GM21360 (cell line): ENCODE data around the gene KLF4.

Experiments
- ATAC-seq: cut with Tn5 transposase; IDR thresholded peaks from one replicate; pipeline ENCODE4 v1.9.1; 2021; ENCODE audit warnings: mild to moderate bottlenecking, moderate library complexity; ENCODE audit not compliant: unreplicated experiment

Gene KLF4

DNA sequence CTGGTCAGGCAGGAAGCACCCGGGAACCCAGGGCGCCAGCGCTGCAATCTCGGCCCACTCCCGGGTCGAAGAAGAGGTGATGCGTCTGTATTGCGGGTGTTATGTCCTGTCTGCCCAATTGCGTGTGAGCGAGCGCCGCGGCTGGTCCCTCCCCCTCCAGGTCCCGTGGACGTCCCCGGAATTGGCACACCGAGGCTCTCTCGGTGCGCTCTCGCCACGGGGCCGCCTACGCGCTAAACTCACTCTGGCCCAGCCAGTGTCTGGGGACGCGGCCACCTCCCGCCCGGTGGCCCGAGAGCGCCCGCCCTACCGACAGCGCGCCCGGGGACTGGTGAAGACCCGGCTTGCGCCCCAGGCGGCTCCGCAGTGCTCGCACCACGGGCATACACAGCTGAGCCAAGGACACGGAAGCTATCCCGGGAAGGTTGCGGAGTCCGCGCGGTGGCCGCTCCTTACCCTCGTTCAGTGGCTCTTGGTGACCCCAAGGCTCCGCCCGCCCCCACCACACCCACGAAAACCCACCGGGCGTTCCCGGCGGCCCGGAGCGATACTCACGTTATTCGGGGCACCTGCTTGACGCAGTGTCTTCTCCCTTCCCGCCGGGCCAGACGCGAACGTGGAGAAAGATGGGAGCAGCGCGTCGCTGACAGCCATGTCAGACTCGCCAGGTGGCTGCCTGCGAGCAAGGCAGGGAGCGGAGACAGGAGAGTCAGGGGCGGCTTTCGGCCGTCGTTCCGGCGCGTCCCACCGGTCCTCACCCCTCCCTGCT, 1.0 kb downstream of the KLF4 start:
- no peak for ATAC-seq

DNA sequence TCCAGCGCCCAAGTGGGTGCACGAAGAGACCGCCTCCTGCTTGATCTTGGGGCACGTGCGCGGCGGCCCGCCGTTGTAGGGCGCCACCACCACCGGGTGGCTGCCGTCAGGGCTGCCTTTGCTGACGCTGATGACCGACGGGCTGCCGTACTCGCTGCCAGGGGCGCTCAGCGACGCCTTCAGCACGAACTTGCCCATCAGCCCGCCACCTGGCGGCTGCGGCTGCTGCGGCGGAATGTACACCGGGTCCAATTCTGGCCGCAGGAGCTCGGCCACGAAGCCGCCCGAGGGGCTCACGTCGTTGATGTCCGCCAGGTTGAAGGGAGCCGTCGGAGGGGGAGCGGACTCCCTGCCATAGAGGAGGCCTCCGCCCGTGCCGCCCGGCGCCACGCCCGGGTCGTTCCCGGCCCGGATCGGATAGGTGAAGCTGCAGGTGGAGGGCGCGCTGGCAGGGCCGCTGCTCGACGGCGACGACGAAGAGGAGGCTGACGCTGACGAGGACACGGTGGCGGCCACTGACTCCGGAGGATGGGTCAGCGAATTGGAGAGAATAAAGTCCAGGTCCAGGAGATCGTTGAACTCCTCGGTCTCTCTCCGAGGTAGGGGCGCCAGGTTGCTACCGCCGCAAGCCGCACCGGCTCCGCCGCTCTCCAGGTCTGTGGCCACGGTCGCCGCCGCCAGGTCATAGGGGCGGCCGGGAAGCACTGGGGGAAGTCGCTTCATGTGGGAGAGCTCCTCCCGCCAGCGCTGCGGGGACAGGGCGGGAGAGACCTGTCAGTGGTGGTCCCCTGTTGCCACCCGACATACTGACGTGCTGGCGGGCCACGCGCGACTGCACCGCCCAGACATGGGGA, 1.8 kb downstream of the KLF4 start:
- no peak for ATAC-seq

DNA sequence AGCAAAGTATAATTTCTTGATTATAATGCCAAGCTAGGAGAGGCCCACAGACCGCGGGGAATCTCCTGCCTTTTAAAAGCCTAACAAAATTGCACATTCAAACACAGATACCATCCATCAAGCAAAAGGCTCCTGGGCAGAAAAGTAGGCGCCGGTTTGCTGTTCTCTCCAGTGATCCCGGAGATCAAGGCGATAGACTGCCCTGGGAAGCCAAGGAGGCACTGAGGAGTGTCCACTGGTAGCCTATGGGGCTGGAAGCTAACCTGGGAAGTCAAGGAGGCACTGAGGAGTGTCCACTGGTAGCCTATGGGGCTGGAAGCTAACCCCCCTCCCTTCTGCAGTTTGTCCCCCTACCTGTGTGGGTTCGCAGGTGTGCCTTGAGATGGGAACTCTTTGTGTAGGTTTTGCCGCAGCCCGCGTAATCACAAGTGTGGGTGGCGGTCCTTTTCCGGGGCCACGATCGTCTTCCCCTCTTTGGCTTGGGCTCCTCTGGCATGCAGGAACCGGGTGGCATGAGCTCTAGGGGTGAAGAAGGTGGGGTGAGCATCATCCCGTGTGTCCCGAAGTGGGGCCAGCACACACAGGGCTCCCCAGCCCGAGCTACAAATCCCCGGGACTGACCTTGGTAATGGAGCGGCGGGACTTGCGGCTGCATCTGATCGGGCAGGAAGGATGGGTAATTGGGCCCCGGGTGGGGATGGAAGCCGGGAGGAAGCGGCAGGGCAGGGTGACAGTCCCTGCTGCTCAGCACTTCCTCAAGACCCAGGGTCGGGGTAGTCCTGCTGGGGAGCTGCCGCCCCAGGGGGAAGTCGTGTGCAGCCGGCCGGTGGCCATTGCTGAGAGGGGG, 2.7 kb downstream of the KLF4 start:
- ATAC-seq = no peak

DNA sequence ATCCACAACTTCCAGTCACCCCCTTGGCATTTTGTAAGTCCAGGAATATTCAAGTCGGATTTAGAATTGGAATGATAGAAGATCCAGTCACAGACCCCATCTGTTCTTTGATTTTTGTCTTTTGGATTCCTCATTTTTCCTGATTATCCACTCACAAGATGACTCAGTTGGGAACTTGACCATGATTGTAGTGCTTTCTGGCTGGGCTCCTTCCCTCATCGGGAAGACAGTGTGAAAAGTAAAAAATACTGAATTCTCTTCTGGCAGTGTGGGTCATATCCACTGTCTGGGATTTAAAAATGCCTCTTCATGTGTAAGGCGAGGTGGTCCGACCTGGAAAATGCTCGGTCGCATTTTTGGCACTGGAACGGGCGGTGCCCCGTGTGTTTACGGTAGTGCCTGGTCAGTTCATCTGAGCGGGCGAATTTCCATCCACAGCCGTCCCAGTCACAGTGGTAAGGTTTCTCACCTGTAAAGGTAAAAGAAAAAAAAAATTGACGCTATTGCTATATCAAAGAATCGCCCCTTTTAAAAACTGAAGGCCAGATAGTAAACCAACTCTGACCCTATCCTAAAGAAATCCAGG, 4.0 kb downstream of the KLF4 start:
- no peak for ATAC-seq

DNA sequence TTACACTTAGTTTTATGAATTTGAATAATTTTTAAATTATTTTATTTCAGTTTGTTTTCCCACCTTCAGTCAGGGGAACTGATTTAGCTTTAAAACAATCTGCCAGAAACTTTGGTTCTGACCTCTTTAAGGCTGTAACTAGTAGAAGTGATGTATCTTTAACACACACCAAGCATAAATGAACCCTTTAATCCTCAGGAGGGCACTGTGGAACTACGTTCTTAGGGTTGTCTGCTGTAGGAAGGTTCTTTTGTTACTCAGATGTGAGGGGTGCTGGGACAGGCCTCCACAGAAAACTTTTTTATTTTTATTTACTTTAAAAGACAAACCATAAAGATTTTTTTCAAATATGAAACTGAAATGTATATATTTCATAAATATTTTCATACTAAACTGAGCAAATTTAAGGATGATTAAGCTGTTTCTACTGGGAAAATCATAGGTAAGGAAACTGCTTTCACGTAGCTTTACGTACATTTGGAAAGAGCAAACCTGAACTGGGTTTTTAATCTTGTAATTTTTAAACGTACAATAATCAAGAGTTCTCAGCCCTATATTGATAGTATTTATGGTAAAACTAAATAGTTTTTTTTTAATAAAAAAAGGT, 5.3 kb downstream of the KLF4 start:
- peak; percentile 56 for ATAC-seq

- ATAC-seq = no peak
Measured at GRCh38 chr9:107483666-107484065, 5.9 kb downstream of the KLF4 start.

DNA sequence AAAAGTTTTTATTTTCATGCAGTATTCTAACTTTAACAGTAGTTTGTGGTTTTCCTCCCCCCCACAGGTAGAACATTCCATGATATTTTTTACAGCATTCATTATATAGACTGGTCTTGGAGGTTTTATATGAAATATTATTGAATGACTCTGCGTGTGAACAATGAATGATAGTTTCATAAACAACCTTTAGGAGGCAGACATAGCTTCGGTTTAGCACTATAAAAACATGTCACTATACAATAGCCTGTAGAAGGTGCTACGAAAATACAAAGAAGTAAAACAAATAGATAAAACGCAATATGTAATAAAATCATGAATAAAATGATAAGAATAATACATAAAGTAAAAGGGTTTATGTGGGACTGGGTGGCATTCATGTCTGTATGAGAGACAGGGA, 8.5 kb downstream of the KLF4 start:
- no peak for ATAC-seq

DNA sequence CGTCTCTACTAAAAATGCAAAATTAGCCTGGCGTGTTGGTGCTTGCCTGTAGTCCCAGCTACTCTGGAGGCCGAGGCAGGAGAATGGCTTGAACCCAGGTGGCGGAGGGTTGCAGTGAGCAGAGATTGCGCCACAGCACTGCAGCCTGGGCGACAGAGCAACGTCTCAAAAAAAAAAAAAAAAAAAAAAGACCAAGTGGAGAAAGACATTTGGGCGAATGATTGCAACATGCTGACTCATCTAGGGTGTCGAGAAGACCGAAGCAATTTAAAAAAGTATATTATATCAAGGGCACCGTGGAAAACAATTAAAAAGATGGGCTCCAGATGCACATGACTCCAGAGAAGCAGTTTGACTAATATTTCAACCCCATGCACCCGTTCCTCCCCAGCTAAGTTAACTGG, 9.2 kb downstream of the KLF4 start:
- no peak for ATAC-seq

DNA sequence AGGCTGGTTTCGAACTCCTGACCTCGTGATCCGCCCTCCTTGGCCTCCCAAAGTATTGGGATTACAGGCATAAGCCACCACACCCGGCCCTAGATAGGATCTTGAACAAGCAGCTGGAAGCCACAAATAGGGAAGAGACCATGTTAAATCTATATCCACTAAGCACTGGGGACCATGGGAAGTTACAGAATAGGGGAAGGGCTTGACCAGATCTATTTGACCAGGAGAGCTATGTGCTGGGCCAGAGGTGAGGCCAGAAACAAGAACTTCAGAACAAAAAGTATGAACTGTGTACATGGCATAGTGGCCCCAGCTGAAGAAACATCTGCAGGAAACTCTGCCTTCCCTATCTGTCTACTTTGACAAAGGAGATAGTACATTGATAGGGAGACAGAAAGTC, 10.8 kb downstream of the KLF4 start:
- ATAC-seq = no peak

GRCh38 chr9:107474124-107474523, 15.4 kb downstream of the KLF4 start:
- ATAC-seq = no peak

GRCh38 chr9:107472581-107473340, 16.8 kb downstream of the KLF4 start:
- ATAC-seq = no peak

- no peak for ATAC-seq
Measured at GRCh38 chr9:107471552-107471951, 18.0 kb downstream of the KLF4 start.

DNA sequence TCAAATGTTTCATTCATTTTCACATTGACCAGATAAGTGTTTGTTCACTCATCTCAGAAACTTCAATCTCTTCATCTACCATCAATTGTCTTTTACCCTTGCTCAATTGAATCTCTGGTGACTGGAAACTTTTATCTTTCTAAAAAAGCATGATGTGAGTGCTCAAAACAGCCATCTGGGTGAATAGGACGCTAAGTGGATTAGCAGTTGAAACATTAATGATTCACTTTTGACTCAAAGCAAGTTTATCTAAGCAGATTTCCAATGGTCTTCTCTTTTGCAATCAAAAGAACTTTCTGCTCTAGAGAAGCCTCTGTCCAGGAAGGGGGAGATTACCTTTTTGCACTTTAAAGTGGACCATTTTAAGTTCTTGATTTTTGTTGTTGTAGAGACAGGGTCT, 22.2 kb downstream of the KLF4 start:
- ATAC-seq = no peak

GRCh38 chr9:107466826-107467225, 22.7 kb downstream of the KLF4 start:
- no peak for ATAC-seq

- no peak for ATAC-seq
Measured at GRCh38 chr9:107465467-107466451, 23.8 kb downstream of the KLF4 start.

- no peak for ATAC-seq
Measured at GRCh38 chr9:107464516-107464915, 25.1 kb downstream of the KLF4 start.

GRCh38 chr9:107462691-107463090, 26.9 kb downstream of the KLF4 start:
- ATAC-seq = no peak

GRCh38 chr9:107460153-107461023, 29.2 kb downstream of the KLF4 start:
- no peak for ATAC-seq
